Measurements from ENCODE around the gene CREB1. TPM values are rescaled to one million over a fixed set of nuclear protein-coding genes. Genes with fewer than 3 reads are reported as not detected.

Gene CREB1
- total RNA-seq, 1 donor from 2014 or later, result 91.7 TPM

GRCh38 chr2:207612714-207613113 lies 83.0 kb downstream of the CREB1 start:
- peaks cover 28% of the 10 kb centered on the region for H3K36me3 Mint-ChIP-seq (ENCODE audit: low read depth)
- TF ChIP-seq, protein P1, sequence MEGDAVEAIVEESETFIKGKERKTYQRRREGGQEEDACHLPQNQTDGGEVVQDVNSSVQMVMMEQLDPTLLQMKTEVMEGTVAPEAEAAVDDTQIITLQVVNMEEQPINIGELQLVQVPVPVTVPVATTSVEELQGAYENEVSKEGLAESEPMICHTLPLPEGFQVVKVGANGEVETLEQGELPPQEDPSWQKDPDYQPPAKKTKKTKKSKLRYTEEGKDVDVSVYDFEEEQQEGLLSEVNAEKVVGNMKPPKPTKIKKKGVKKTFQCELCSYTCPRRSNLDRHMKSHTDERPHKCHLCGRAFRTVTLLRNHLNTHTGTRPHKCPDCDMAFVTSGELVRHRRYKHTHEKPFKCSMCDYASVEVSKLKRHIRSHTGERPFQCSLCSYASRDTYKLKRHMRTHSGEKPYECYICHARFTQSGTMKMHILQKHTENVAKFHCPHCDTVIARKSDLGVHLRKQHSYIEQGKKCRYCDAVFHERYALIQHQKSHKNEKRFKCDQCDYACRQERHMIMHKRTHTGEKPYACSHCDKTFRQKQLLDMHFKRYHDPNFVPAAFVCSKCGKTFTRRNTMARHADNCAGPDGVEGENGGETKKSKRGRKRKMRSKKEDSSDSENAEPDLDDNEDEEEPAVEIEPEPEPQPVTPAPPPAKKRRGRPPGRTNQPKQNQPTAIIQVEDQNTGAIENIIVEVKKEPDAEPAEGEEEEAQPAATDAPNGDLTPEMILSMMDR (conservative IDR thresholded peaks at IDR 0.05), result no peak
- H3K4me3 Mint-ChIP-seq, result no peak overlapping the region
- H3K4me1 Mint-ChIP-seq, result peaks cover 18% of the 10 kb centered on the region
- no peaks in the 10 kb centered on the region for H3K27me3 Mint-ChIP-seq (ENCODE audit: low read depth)
- H3K27ac Mint-ChIP-seq (ENCODE audit: unreplicated experiment), result no peak overlapping the region
- peaks cover 8% of the 10 kb centered on the region for H3K9me3 Mint-ChIP-seq
- DNase-seq (ENCODE audit: low read depth, low spot score), result no peak

DNA sequence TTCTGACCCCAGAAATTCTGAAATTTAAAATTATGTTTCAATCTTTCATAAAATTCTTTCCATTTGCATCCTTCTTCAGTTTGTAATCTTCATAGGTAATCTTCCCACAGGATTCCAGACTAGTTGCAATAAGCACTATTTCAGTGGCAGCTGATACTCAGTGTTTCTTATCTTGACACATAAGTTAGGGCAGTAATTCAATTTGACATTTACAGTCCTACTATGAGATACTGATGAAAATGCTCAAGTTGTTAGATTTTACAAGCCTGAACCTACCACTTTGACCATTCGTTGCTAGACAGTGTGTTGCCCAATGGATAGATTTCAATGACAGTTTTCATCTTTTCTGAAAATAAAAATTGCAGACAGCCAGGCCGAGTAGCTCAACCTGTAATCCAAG lies 85.1 kb downstream of the CREB1 start:
- peaks cover 21% of the 10 kb centered on the region for H3K4me1 Mint-ChIP-seq
- TF ChIP-seq, protein P1 (conservative IDR thresholded peaks at IDR 0.05), result no peak
- H3K27me3 Mint-ChIP-seq (ENCODE audit: low read depth), result no peaks in the 10 kb centered on the region
- peaks cover 12% of the 10 kb centered on the region for H3K36me3 Mint-ChIP-seq (ENCODE audit: low read depth)
- H3K27ac Mint-ChIP-seq (ENCODE audit: unreplicated experiment), result no peak overlapping the region
- no peak for DNase-seq (ENCODE audit: low read depth, low spot score)
- no peak overlapping the region for H3K4me3 Mint-ChIP-seq
- no peaks in the 10 kb centered on the region for H3K9me3 Mint-ChIP-seq

DNA sequence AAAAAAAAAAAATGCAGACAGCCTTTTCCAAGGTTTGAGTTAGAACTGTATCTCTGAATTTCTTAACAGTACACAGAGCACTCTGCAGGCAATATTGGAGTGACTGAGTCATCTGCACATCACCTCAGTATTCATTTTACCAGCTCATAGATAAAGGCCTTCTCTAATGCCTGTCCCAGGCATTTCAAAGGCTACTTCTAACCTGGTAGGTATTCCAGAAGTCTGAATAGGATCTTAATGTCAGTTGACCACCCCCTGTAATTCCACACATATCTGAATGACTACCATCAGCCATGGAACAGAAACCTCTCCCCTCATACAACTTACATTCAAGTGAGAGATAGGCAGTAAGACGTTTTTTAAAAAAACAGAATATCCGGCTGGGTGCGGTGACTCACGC lies 86.4 kb downstream of the CREB1 start:
- no peak for DNase-seq (ENCODE audit: low read depth, low spot score)
- TF ChIP-seq, protein P1 (conservative IDR thresholded peaks at IDR 0.05), result no peak
- H3K27ac Mint-ChIP-seq (ENCODE audit: unreplicated experiment), result peak overlapping the region; percentile 62
- no peak overlapping the region for H3K4me3 Mint-ChIP-seq
- no peaks in the 10 kb centered on the region for H3K27me3 Mint-ChIP-seq (ENCODE audit: low read depth)
- H3K36me3 Mint-ChIP-seq (ENCODE audit: low read depth), result peaks cover 12% of the 10 kb centered on the region
- peaks cover 21% of the 10 kb centered on the region for H3K4me1 Mint-ChIP-seq
- no peaks in the 10 kb centered on the region for H3K9me3 Mint-ChIP-seq

- Mint-ChIP-seq H3K27ac (ENCODE audit: unreplicated experiment) (peak overlapping the region; percentile 65), H3K36me3 (ENCODE audit: low read depth) (peaks cover 14% of the 10 kb centered on the region), H3K27me3 (ENCODE audit: low read depth) (no peaks in the 10 kb centered on the region), H3K9me3 (no peaks in the 10 kb centered on the region), H3K4me3 (no peak overlapping the region), H3K4me1 (peaks cover 21% of the 10 kb centered on the region)
- no peak for DNase-seq (ENCODE audit: low read depth, low spot score)
- TF ChIP-seq, protein P1 (conservative IDR thresholded peaks at IDR 0.05), result no peak
Observed at GRCh38 chr2:207617011-207617671, 87.4 kb downstream of the CREB1 start.

- H3K9me3 Mint-ChIP-seq, result no peaks in the 10 kb centered on the region
- H3K36me3 Mint-ChIP-seq (ENCODE audit: low read depth), result peaks cover 7% of the 10 kb centered on the region
- H3K27me3 Mint-ChIP-seq (ENCODE audit: low read depth), result no peaks in the 10 kb centered on the region
- H3K27ac Mint-ChIP-seq (ENCODE audit: unreplicated experiment), result no peak overlapping the region
- TF ChIP-seq, protein P1 (conservative IDR thresholded peaks at IDR 0.05), result no peak
- H3K4me3 Mint-ChIP-seq, result peak overlapping the region; percentile 11
- peaks cover 30% of the 10 kb centered on the region for H3K4me1 Mint-ChIP-seq
- no peak for DNase-seq (ENCODE audit: low read depth, low spot score)
Observed at GRCh38 chr2:207619764-207620203, 90.0 kb downstream of the CREB1 start.
